ENCODE results near the gene ADD3.

- TF ChIP-seq CTCF (IDR thresholded peaks at IDR 0.05) (no peak), POLR2A (IDR thresholded peaks at IDR 0.05) (no peak)
Measured at GRCh38 chr10:110158051-110159005, 150.5 kb downstream of the ADD3 start.

All from Peyer's patch (tissue), 4 donors.